B cell (primary cell): ENCODE data around the gene GLYATL3.

Experiments
- CTCF ChIP-seq: fragments of 200-600 bp; IDR thresholded peaks from one replicate; pipeline ENCODE4 v1.8.0; 2022; ENCODE audit warnings: antibody characterized with exemption, mild to moderate bottlenecking
- EZH2 ChIP-seq: IDR thresholded peaks from 2 replicates; pipeline ENCODE4 v1.6.1; 2012; ENCODE audit warnings: borderline replicate concordance, low read depth, mild to moderate bottlenecking, moderate library complexity, low read length; ENCODE audit not compliant: insufficient read depth, poor library complexity, severe bottlenecking

- TF ChIP-seq CTCF, result no peak
- no peak for TF ChIP-seq EZH2
Measured at GRCh38 chr6:49528571-49528970, 28.8 kb downstream of the GLYATL3 start.
